Lower lobe of right lung (tissue), 2 donors: Measurements from ENCODE around the gene PEF1. TPM values are rescaled to one million over a fixed set of nuclear protein-coding genes. Genes with fewer than 3 reads are reported as not detected.
A peak's percentile ranks its signal among the peaks of the same experiment; 100 is the strongest.

Experiments used
- ATAC-seq, 2 donors: fragments of 200-7000 bp; cut with Tn5 transposase; one replicate each; pipeline ENCODE4 v1.9.1; 2020 to 2022; ENCODE audit warnings: mild to moderate bottlenecking in 2 of 2, moderate library complexity in 2 of 2
- DNase-seq: peaks from one replicate; pipeline ENCODE4 v3.0.0-alpha.2; 2020
- H3K27ac ChIP-seq: fragments of 200-600 bp; one replicate; pipeline ENCODE4 v1.8.0; 2022
- H3K27me3 ChIP-seq: fragments of 200-600 bp; one replicate; pipeline ENCODE4 v1.8.0; 2022; ENCODE audit warnings: low read depth
- H3K36me3 ChIP-seq: fragments of 200-600 bp; one replicate; pipeline ENCODE4 v1.8.0; 2022; ENCODE audit warnings: mild to moderate bottlenecking
- H3K4me1 ChIP-seq: fragments of 200-600 bp; one replicate; pipeline ENCODE4 v1.8.0; 2022
- H3K4me3 ChIP-seq: fragments of 200-600 bp; one replicate; pipeline ENCODE4 v1.8.0; 2022; ENCODE audit warnings: mild to moderate bottlenecking
- H3K9me3 ChIP-seq: fragments of 200-600 bp; one replicate; pipeline ENCODE4 v1.8.0; 2022
- CTCF ChIP-seq: fragments of 200-600 bp; IDR thresholded peaks from one replicate; pipeline ENCODE4 v1.8.0; 2022; ENCODE audit warnings: antibody characterized with exemption, mild to moderate bottlenecking
- intact Hi-C: fragments of 100-400 bp; cut with DNase I; formaldehyde crosslinking; loops from one replicate; pipeline ENCODE4 v1.11.0; 2022
- total RNA-seq: library from RNA; stranded (reverse); fragmentation: NEBNext Ultra II Directional; extraction: Animal tissue kit (Norgen Biotek cat#: 25700); gene quantifications from one replicate; pipeline ENCODE4 v1.2.1, GENCODE V29; 2021
- donor health status: DM: no; HTN: yes; CAD: no; lungs with severe emphysema.

Gene PEF1
- total RNA-seq, 1 donor from 2014 or later: 61.6 TPM

- no peak overlapping the region for H3K4me3 ChIP-seq
- TF ChIP-seq CTCF: no peak
- H3K36me3 ChIP-seq: no peaks in the 10 kb centered on the region
- no peak for ATAC-seq
- no peaks in the 10 kb centered on the region for H3K9me3 ChIP-seq
- H3K27me3 ChIP-seq: no peaks in the 10 kb centered on the region
- no peak overlapping the region for H3K27ac ChIP-seq
- intact Hi-C loops: no loop called here
- DNase-seq: no peak
- H3K4me1 ChIP-seq: no peaks in the 10 kb centered on the region
These were observed 37.3 kb downstream of the PEF1 start for GRCh38 chr1:31607360-31607759.

- no peak overlapping the region for H3K27ac ChIP-seq
- no peak for DNase-seq
- H3K27me3 ChIP-seq: no peaks in the 10 kb centered on the region
- TF ChIP-seq CTCF: no peak
- intact Hi-C loops: no loop called here
- ATAC-seq: peak; percentile 21 to 72
- no peaks in the 10 kb centered on the region for H3K36me3 ChIP-seq
- H3K4me1 ChIP-seq: no peaks in the 10 kb centered on the region
- no peak overlapping the region for H3K4me3 ChIP-seq
- no peaks in the 10 kb centered on the region for H3K9me3 ChIP-seq
These were observed 38.7 kb downstream of the PEF1 start for GRCh38 chr1:31605908-31606427.

GRCh38 chr1:31602081-31602480 lies 42.6 kb downstream of the PEF1 start:
- H3K36me3 ChIP-seq: no peaks in the 10 kb centered on the region
- no peaks in the 10 kb centered on the region for H3K27me3 ChIP-seq
- intact Hi-C loops: no loop called here
- H3K9me3 ChIP-seq: no peaks in the 10 kb centered on the region
- no peak for TF ChIP-seq CTCF
- no peak overlapping the region for H3K27ac ChIP-seq
- no peak overlapping the region for H3K4me3 ChIP-seq
- no peaks in the 10 kb centered on the region for H3K4me1 ChIP-seq
- no peak for DNase-seq
- no peak for ATAC-seq

GRCh38 chr1:31600641-31601040 lies 44.0 kb downstream of the PEF1 start:
- intact Hi-C loops: no loop called here
- H3K4me1 ChIP-seq: no peaks in the 10 kb centered on the region
- TF ChIP-seq CTCF: no peak
- DNase-seq (no peak), ATAC-seq (no peak)
- no peaks in the 10 kb centered on the region for H3K27me3 ChIP-seq
- H3K27ac ChIP-seq: no peak overlapping the region
- no peaks in the 10 kb centered on the region for H3K9me3 ChIP-seq
- no peaks in the 10 kb centered on the region for H3K36me3 ChIP-seq
- no peak overlapping the region for H3K4me3 ChIP-seq

- H3K4me1 ChIP-seq: no peaks in the 10 kb centered on the region
- no peak overlapping the region for H3K27ac ChIP-seq
- no peaks in the 10 kb centered on the region for H3K27me3 ChIP-seq
- H3K9me3 ChIP-seq: no peaks in the 10 kb centered on the region
- ATAC-seq: no peak
- no peak overlapping the region for H3K4me3 ChIP-seq
- H3K36me3 ChIP-seq: no peaks in the 10 kb centered on the region
- intact Hi-C loops: no loop called here
- TF ChIP-seq CTCF: no peak
- no peak for DNase-seq
These were observed 45.7 kb downstream of the PEF1 start for GRCh38 chr1:31598980-31599379.

GRCh38 chr1:31596737-31597097 lies 48.0 kb downstream of the PEF1 start:
- no peaks in the 10 kb centered on the region for H3K9me3 ChIP-seq
- H3K4me1 ChIP-seq: no peaks in the 10 kb centered on the region
- intact Hi-C loops: no loop called here
- no peaks in the 10 kb centered on the region for H3K36me3 ChIP-seq
- DNase-seq (no peak), ATAC-seq (no peak)
- no peaks in the 10 kb centered on the region for H3K27me3 ChIP-seq
- no peak for TF ChIP-seq CTCF
- no peak overlapping the region for H3K4me3 ChIP-seq
- H3K27ac ChIP-seq: no peak overlapping the region
